Right lobe of liver (tissue), 4 donors: Measurements from ENCODE around the gene EGLN2.

Experiments
- POLR2A ChIP-seq: fragments of 450-650 bp; IDR thresholded peaks from one replicate; pipeline ENCODE4 v1.6.1; 2017; ENCODE audit warnings: antibody characterized with exemption, mild to moderate bottlenecking
- TF ChIP-seq, protein P1 (sequence below), 4 donors: fragments of 200-600 bp in 3 of 4; fragments of 450-650 bp in 1 of 4; IDR thresholded peaks; one replicate each; pipeline versions ENCODE4 v1.5.1 to v1.8.0; 2016 to 2022; ENCODE audit warnings: antibody characterized with exemption in 4 of 4, mild to moderate bottlenecking in 2 of 4
- donor health status: DM: no; HTN: no; CAD: no.
- donor health status: DM: no; HTN: no; CAD: no.
- donor health status: DM: no; HTN: yes; CAD: no.

DNA sequence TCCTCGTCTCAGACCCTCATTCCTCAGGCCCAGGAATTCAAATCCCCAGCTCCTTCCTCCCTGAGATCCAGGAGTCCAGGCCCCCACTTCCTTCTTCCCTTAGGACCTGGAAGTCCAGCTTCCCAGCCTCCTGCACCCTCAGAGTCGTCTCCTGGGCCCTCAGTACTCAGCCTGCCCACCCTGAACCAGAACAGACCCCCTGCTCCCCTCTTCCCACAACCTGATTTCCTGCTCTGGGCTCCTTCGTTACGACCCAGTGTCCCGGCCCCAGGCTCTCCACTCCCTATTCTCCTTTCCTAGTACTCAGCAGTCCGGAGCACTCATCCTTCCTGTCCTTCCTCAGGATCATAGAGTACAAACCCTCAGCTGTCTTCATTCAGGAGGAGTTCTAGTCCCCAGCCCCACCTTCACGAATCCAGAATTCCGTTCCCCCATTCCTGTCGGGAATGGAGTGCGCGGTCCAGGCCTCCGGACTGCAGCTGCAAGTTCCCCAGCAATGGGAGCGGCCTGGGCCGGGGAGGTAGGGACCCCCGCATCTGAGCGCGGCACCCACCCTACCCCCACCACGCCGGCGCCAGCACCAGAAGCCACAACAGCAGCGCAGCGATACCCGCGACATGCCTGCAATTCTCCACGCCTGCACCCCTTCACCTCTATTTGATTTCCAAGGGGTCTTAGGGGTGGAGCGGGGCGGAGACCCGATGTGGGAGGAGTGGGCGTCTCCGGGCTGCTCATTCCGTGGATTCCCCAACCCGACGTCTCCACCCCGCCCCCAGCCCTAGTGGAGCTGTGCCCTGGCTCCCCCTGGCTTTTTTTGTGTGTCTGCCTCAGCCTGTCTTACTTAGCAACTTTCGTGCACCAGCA is 12.7 kb downstream of the EGLN2 start:
- TF ChIP-seq, protein P1, sequence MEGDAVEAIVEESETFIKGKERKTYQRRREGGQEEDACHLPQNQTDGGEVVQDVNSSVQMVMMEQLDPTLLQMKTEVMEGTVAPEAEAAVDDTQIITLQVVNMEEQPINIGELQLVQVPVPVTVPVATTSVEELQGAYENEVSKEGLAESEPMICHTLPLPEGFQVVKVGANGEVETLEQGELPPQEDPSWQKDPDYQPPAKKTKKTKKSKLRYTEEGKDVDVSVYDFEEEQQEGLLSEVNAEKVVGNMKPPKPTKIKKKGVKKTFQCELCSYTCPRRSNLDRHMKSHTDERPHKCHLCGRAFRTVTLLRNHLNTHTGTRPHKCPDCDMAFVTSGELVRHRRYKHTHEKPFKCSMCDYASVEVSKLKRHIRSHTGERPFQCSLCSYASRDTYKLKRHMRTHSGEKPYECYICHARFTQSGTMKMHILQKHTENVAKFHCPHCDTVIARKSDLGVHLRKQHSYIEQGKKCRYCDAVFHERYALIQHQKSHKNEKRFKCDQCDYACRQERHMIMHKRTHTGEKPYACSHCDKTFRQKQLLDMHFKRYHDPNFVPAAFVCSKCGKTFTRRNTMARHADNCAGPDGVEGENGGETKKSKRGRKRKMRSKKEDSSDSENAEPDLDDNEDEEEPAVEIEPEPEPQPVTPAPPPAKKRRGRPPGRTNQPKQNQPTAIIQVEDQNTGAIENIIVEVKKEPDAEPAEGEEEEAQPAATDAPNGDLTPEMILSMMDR (IDR thresholded peaks at IDR 0.05): no peak
- TF ChIP-seq POLR2A: no peak
